Activated B cell treated with CpG ODN at 0.5 μM for 24 hours (primary cell): ENCODE data around the gene SLC30A1. TPM values are rescaled to one million over a fixed set of nuclear protein-coding genes. Genes with fewer than 3 reads are reported as not detected.

Experiments used
- ATAC-seq: fragments of 200-7000 bp; cut with Tn5 transposase; one replicate; pipeline ENCODE4 v1.10.0; 2021; ENCODE audit warnings: low read depth, mild to moderate bottlenecking, moderate library complexity
- CTCF ChIA-PET: fragments of 350-600 bp; sonication (Branson Sonifier 250); formaldehyde crosslinking; loops from one replicate; lab custom pipeline; 2021; ENCODE audit warnings: antibody characterized with exemption; lab: Charles Lee
- POLR2A ChIA-PET: fragments of 350-600 bp; sonication (Branson Sonifier 250); formaldehyde crosslinking; loops from one replicate; lab custom pipeline; 2021; ENCODE audit warnings: antibody characterized with exemption; lab: Charles Lee
- DNase-seq: peaks from one replicate; pipeline ENCODE4 v3.0.0; 2022
- H3K27ac Mint-ChIP-seq: one replicate; pipeline ENCODE4 v1.8.0; 2020; ENCODE audit warnings: mixed read lengths
- H3K27me3 Mint-ChIP-seq: one replicate; pipeline ENCODE4 v1.8.0; 2021; ENCODE audit warnings: mixed read lengths
- H3K36me3 Mint-ChIP-seq: one replicate; pipeline ENCODE4 v1.8.0; 2021; ENCODE audit warnings: low read depth, mixed read lengths
- H3K4me1 Mint-ChIP-seq: one replicate; pipeline ENCODE4 v1.8.0; 2021; ENCODE audit warnings: mixed read lengths
- H3K4me3 Mint-ChIP-seq: one replicate; pipeline ENCODE4 v1.8.0; 2020; ENCODE audit warnings: mild to moderate bottlenecking, mixed read lengths
- H3K9me3 Mint-ChIP-seq: one replicate; pipeline ENCODE4 v1.8.0; 2020; ENCODE audit warnings: mixed read lengths
- intact Hi-C: fragments of 100-400 bp; cut with micrococcal nuclease; formaldehyde crosslinking; loops from one replicate; pipeline ENCODE4 v1.15.1; 2024
- total RNA-seq: library from RNA; stranded (reverse); gene quantifications from 2 replicates; pipeline ENCODE4 v1.2.3, GENCODE V29; 2022
- TF ChIP-seq, protein P1 (sequence below): fragments of 200-600 bp; IDR thresholded peaks from one replicate; pipeline ENCODE4 v1.8.0; 2022; ENCODE audit warnings: antibody characterized with exemption, mild to moderate bottlenecking

The SLC30A1 gene
- total RNA-seq, 1 donor from 2014 or later: 15.6 TPM

GRCh38 chr1:211623515-211623914, 44.6 kb upstream of the SLC30A1 start:
- Mint-ChIP-seq H3K4me1 (no peaks in the 10 kb centered on the region), H3K4me3 (no peak overlapping the region), H3K27ac (no peak overlapping the region), H3K36me3 (no peaks in the 10 kb centered on the region), H3K27me3 (peaks cover 6% of the 10 kb centered on the region), H3K9me3 (no peaks in the 10 kb centered on the region)
- DNase-seq (no peak), ATAC-seq (no peak)
- intact Hi-C loops: no loop called here
- CTCF ChIA-PET: no interaction called here
- TF ChIP-seq, protein P1, sequence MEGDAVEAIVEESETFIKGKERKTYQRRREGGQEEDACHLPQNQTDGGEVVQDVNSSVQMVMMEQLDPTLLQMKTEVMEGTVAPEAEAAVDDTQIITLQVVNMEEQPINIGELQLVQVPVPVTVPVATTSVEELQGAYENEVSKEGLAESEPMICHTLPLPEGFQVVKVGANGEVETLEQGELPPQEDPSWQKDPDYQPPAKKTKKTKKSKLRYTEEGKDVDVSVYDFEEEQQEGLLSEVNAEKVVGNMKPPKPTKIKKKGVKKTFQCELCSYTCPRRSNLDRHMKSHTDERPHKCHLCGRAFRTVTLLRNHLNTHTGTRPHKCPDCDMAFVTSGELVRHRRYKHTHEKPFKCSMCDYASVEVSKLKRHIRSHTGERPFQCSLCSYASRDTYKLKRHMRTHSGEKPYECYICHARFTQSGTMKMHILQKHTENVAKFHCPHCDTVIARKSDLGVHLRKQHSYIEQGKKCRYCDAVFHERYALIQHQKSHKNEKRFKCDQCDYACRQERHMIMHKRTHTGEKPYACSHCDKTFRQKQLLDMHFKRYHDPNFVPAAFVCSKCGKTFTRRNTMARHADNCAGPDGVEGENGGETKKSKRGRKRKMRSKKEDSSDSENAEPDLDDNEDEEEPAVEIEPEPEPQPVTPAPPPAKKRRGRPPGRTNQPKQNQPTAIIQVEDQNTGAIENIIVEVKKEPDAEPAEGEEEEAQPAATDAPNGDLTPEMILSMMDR: no peak
- POLR2A ChIA-PET: no interaction called here

GRCh38 chr1:211621447-211622198, 42.7 kb upstream of the SLC30A1 start:
- no peaks in the 10 kb centered on the region for H3K4me1 Mint-ChIP-seq
- H3K4me3 Mint-ChIP-seq: no peak overlapping the region
- no peak overlapping the region for H3K27ac Mint-ChIP-seq
- ChIA-PET CTCF (no interaction called here), POLR2A (no interaction called here)
- intact Hi-C loops: no loop called here
- ATAC-seq (no peak), DNase-seq (no peak)
- H3K36me3 Mint-ChIP-seq: no peaks in the 10 kb centered on the region
- TF ChIP-seq, protein P1: no peak
- H3K9me3 Mint-ChIP-seq: no peaks in the 10 kb centered on the region
- peaks cover 4% of the 10 kb centered on the region for H3K27me3 Mint-ChIP-seq

DNA sequence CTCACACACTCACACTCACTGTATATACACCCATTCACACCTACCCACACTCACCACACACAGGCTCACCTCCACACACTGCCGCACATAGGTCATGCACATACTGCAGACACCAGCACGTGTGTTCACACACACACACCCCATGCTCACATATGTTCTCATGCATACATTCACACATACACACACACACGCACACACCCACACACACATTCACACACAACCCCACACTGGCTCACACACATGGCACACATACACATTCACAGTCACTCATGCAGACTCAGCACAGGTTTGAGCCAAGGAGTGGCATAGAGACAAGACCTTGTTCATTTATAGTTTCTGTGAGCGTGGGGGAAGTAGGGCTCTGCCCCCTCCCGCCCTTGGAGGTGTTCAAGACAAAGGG, 41.1 kb upstream of the SLC30A1 start:
- no peak for ATAC-seq
- ChIA-PET CTCF (no interaction called here), POLR2A (no interaction called here)
- no peak overlapping the region for H3K4me3 Mint-ChIP-seq
- no peaks in the 10 kb centered on the region for H3K4me1 Mint-ChIP-seq
- no peaks in the 10 kb centered on the region for H3K9me3 Mint-ChIP-seq
- intact Hi-C loops: no loop called here
- H3K36me3 Mint-ChIP-seq: no peaks in the 10 kb centered on the region
- no peak overlapping the region for H3K27ac Mint-ChIP-seq
- TF ChIP-seq, protein P1: no peak
- DNase-seq: no peak
- H3K27me3 Mint-ChIP-seq: peaks cover 3% of the 10 kb centered on the region

DNA sequence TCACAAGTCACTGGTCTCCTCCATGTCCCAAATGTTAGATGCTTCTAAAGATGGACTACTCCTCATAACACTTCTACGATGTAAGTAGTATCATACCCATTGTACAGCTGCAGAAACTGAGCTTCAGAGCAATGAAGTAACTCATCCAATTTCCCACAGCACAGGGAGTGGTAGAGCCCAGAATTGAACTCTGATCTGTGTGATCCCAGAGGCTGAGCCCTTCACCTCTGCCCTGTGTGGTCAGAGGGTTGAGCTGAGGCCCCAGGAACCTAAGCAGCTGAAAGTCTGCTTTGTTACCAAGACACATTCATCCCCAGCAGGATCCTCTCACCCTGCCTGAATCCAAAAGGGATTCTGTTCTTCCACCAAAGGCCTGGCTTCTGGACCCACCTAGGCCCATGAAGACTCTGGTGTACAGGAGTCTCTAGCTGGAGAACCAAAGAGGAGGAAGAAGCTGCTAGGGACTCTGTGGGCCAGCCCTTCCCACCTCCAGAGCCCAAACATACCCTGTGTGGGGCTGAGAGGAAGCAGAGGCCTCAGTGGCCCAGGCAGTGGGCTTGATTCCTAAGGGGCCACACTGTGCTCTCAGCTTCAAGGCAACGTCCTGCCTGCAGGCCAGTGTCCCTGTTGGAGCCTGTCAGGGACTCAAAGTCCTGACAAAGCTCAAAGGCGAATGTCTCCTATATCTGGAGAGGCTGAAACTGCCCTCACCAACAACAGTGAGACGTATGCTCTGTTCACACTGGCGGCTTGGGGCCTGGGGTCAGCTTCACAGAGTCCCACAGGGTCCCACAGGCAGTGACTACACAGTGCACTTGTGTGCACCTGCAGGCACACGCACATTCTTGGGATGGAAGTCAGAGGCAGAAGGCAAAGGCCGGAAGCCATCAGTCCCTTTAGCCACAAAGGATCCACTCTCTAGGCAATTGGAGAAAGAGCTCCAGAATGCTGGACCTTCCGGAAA, 40.4 kb upstream of the SLC30A1 start:
- DNase-seq (no peak), ATAC-seq (no peak)
- intact Hi-C loops: no loop called here
- no peaks in the 10 kb centered on the region for H3K4me1 Mint-ChIP-seq
- H3K9me3 Mint-ChIP-seq: no peaks in the 10 kb centered on the region
- ChIA-PET POLR2A (no interaction called here), CTCF (no interaction called here)
- peaks cover 3% of the 10 kb centered on the region for H3K27me3 Mint-ChIP-seq
- no peak overlapping the region for H3K4me3 Mint-ChIP-seq
- H3K27ac Mint-ChIP-seq: no peak overlapping the region
- TF ChIP-seq, protein P1: no peak
- H3K36me3 Mint-ChIP-seq: no peaks in the 10 kb centered on the region

- H3K9me3 Mint-ChIP-seq: no peaks in the 10 kb centered on the region
- POLR2A ChIA-PET: no interaction called here
- H3K36me3 Mint-ChIP-seq: no peaks in the 10 kb centered on the region
- CTCF ChIA-PET: no interaction called here
- no peak overlapping the region for H3K4me3 Mint-ChIP-seq
- DNase-seq: no peak
- no peaks in the 10 kb centered on the region for H3K27me3 Mint-ChIP-seq
- intact Hi-C loops: no loop called here
- ATAC-seq: no peak
- H3K4me1 Mint-ChIP-seq: no peaks in the 10 kb centered on the region
- H3K27ac Mint-ChIP-seq: no peak overlapping the region
- TF ChIP-seq, protein P1: no peak
These were observed 38.0 kb upstream of the SLC30A1 start for GRCh38 chr1:211616965-211617297.
